GM21526 (cell line): Measurements from ENCODE around the gene PSMD3.

ENCODE experiments used
- ATAC-seq: cut with Tn5 transposase; IDR thresholded peaks from one replicate; pipeline ENCODE4 v1.9.1; 2021; ENCODE audit warnings: moderate library complexity; ENCODE audit not compliant: unreplicated experiment, low FRiP score

PSMD3 gene

GRCh38 chr17:40019140-40019991 is 38.8 kb downstream of the PSMD3 start:
- no peak for ATAC-seq

DNA sequence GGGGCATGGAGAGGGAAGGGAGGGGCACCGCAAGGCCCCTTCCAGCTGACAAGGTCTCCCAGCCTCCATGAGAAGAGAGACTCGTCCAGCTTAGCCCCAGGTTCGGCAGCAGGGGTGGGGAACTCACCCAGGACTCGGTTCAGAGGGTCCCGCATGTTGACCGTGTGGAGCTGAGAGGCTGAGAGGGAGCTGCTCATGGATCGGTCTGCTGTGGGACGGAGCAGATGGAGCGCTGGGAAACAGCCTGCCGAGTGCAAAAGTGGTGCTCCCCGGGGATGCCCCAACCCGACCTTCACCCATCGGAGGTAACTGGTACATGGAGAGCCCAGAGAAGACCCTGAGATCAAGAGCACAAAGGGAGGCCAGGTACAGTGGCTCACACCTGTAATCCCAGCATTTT is 39.5 kb downstream of the PSMD3 start:
- no peak for ATAC-seq

DNA sequence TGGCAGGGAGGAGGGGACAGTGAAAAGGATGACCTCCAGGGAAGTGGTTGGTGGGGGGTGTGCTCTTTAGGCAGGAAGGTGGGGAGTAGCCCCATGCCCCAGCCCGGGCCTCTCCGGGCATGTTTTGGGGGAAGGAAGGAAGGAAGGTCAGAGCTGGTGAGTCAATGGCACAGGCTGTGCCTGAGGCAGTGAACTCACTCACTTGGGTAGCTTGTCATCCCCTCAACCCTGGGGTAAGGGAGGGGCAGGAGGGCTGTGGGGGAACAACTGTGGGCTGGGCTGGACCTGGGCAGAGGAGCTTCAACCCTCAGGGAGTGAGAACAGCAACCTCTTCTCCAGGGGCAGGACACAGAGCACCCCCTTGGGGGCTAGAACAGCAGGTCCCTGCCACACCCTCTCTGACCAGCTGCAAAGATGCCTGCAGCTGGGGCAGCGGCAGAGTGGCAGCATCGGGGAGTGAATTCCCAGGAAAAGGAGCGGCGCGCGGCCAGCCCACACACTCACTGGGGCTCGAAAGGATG is 40.9 kb downstream of the PSMD3 start:
- ATAC-seq = no peak

DNA sequence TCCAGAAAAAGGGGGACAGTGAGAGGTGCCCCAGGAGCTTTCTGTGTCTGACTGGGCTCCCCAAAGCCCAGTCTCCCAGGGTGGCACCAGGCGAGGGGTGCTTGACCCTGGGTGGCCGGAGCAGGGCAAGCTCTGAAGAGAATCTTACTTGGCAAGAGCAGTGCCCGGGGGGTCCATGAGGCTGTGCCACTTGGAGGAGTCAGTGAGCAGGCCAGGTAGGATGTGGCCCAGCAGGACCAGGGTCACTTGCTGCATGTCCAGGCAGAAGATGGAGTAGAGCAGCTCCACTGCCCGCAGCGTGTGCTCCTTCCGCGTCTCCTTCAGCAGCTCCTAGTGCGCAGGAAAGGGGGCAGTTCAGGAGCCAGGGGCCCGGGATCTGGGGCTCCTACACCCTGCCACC is 41.9 kb downstream of the PSMD3 start:
- no peak for ATAC-seq

DNA sequence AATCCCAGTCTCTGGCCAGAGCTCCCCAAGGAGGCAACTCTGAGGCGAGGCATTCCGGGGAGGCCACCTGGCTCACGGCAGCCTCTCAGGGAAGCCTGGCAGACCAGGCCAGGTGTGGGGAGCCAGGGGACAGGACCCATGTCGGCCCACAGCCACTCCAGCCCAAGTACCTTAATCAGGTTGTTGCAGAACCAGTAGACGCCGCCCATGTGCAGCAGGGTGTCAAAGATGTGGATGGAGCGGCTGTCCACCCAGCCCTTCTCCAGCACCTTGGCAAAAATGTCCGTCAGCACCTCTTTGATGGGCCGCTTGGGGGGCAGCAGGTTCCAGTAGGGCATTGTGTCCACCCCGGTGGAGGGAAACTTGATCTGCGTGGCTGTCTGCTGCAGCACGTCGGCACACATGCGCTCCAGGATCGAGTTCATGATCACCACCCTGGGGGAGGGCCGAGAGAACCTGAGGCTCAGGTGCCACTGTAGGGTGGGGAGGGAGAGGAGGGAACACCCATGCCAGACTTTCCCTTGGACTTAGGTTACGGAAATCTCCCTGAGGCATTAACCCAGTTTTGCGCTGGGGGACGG is 42.4 kb downstream of the PSMD3 start:
- ATAC-seq = no peak

- ATAC-seq = no peak
These were observed 43.1 kb downstream of the PSMD3 start for GRCh38 chr17:40023590-40024292.

DNA sequence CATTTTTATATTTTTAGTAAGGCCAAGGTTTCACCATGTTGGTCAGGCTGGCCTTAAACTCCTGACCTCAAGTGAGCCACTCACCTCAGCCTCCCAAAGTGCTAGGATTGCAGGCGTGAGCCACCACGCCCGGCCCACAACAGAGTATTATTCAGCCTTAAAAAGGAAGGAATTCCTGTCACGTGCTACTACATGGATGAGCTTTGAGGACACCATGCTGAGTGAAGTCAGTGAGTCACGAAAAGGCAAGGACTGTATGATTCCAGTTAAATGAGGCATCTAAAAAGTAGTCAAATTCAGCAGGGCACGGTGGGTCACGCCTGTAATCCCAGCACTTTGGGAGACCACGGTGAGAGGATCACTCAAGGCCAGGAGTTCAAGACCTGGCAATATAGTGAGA is 44.3 kb downstream of the PSMD3 start:
- ATAC-seq = no peak

DNA sequence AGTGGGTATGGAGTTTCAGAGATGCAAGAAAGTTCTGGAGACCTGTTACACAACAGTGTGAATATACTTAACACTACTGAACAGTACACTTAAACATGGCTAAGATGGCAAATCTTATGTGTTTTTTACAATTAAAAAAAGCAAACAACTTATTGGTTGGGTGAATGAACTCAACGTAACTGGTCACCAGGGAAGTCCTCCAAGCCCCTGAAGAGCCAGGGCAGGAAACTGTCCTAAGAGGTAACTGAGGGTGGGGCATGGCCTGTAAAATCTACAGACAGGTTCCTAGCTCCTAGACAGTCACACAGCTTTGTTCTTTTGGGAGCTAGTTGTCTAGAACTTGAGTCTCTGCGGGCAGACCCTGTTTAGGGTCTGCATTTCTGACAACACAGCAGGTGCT is 45.0 kb downstream of the PSMD3 start:
- ATAC-seq = no peak

DNA sequence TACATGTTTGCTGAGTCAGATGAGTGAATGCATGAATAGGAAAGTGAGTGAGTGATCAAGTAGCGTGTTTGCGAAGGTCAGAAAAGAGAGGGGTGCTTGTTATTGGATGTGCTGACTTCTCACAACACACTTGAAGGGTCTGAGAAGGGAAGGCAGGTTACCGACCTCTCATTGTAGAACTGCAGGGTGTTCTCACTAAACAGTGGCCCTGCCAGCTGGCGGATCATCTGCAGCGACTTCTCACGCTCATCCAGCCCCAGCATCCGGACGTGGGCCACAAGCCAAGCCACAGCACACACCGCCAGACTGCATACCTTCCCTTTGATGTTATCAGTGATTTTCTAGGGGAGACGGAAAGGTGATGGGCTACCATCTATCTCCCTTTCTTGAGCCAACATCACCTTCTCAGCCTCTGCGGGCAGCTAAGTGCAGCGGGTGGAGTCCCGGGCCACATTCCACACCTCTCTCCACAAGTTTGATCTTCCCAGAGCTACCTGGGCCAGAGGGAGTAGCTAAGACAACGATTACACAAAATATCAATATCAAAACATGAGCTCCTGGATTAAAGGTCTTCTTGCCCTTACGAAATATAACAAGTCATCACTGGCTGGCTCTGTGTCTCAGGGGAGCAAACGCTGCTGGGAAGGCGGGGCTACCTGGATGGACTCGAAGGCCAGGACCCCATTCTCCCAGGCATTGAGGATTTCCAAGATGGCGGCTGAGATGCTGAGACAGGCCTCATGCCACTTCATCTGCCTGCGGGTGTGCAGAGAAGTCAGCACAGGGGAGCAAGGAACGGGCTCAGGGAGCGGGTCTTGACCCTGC is 45.6 kb downstream of the PSMD3 start:
- ATAC-seq = no peak

DNA sequence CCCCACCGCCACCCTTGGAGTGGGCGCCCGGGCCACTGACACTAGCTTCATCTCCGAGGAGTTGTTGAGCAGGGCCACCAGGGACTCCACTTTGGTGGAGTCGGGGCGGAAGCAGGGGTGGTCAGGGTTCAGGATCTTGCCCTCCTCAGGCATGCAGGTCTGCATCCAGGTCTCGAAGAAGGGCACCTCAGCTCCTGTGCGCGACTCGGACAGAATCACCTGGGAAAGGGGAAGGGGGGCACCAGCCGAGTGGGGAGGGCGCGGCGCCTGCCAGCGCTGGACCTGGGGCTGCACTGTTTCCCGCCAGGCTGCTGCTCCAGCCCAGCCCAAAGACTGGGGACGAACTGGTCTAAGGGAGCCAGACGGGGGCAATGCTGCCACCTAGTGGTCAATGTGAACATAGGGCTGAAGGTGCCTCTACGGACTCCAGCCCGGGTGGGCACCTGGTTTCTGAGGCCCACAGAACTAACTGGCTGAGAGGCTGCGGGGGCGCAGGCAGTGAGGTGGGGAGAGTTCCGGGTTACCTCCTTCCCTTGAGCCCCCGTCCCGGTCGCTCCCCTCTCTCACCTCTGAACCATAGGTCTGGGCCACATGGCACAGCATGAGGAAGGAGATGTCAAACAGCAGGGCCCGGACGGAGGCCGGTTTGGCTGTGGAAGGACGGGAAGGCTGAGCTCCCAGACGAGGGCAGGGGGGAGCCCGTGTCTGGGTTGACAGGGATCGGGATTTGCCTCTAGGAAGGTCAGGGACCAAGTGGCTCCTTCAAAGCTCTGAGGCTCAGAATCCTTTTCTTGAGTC is 46.4 kb downstream of the PSMD3 start:
- no peak for ATAC-seq

DNA sequence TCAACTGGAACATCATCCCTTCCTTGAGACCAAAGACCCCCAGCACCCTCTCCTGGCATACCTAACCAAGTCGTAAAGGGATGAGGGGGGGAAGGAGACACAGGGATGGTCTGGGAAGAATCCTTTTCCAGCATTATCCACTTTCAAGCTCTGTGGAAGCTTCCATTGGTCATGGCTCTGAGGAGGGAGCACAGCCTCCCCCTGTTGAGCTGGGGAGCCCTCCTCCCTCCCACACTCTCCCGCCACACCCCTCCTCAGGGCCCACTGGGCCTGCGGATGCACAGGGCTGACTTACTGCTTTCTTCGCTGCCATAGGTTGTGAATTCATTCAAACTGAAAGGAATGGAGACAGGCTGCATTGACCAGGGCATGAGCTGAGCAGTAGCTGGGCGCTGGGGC is 47.0 kb downstream of the PSMD3 start:
- ATAC-seq = no peak

GRCh38 chr17:40028595-40028994 is 48.0 kb downstream of the PSMD3 start:
- no peak for ATAC-seq

DNA sequence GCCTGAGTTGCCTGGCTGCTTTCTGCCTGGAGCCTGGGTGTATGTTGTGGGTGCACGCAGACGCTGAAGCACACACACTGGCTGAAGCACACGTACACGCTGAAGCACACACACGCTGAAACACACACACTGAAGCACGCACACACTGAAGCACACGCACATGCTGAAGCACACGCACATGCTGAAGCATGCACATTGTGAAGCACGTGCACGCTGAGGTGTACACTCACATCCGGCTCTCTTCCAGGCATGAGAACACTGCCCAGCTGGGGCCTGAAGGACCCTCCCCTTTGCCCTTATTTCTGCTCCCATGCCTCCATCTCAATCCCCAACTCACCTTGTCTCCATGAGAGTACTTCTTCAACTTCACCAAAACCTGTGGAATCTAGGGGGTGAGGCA is 51.1 kb downstream of the PSMD3 start:
- ATAC-seq = no peak

DNA sequence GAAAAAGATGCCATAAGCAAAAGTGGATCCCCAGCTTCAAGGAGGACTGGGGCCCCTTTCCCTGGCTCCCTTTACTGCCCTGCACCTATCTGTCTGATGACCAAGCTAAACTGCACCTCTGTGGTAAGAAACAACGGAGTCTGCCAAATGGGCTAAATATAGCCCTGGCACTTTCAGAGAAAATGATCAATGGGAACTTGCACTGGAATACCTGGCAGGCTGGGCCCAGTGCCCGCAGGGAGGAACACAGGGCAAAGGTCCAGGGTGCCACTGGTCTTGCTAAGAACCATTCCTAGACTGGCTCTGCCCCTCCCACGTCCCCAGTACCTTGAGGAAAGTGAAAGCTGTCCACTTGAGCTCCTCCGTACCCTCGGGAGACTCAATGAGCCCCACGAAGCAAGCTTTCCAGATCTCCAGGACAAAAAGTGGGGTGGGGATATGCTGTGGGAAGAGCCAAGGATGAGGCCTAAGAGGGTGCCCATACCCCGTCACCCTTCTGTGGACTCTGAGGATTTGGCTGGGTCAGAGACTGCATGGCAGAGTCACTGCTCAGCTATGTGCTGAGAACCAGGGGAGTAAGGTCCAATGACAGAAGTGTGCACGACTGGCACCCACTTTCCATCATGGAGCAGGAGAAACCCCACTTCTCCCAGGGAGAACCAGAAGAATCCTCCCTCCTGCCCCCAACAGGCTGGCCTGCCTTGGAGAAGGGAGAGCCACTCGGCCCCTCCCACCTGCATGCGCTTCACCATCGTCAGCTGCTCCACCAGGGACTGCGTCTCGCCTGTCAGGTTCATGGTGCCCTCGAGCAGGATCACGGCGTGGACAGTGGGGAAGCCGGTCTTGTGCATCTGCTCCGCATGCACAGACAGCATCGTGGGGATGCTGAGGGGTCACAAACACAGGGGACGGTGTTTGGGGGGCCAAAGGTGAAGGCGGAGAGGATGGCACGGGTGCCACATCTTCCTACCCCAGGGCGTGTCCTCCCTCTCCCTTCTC is 52.0 kb downstream of the PSMD3 start:
- ATAC-seq = no peak

DNA sequence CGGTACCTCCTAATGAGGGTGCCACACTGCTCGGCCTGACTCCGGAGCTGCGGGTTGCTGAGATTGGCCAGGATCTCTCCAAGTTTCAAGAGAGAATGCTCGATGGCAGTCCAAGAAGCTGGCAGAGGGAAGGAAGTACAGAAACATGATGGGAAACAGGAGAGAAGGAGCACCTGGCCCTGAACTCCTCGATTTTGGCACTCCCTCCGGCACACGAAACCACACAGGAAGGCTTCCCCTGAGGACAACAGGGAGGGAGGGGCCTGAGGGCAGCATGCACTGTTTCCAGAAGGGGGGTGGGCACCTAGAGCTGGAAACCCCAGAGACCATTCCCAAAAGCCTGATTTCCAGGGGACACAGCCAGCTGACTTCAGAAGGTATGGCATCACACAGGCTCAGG is 52.7 kb downstream of the PSMD3 start:
- no peak for ATAC-seq

- ATAC-seq = no peak
These were observed 54.0 kb downstream of the PSMD3 start for GRCh38 chr17:40034426-40035161.

- no peak for ATAC-seq
These were observed 54.6 kb downstream of the PSMD3 start for GRCh38 chr17:40035162-40035559.
